Motor neuron (in vitro differentiated cells): ENCODE results near the gene RCL1. TPM values are rescaled to one million over a fixed set of nuclear protein-coding genes. Genes with fewer than 3 reads are reported as not detected.
"Not testable (repeated sequence)": the region's sequence is repeated elsewhere in the genome, so short reads cannot be mapped to it uniquely, and the experiment has no call there.

ENCODE experiments used
- ATAC-seq, 8 experiments: fragments of 200-7000 bp; cut with Tn5 transposase; replicated peaks in 6 of 8; 2 replicates each; pipeline ENCODE4 v1.8.0; 2021; ENCODE audit warnings: mild to moderate bottlenecking in 8 of 8, moderate library complexity in 8 of 8
- H3K27ac ChIP-seq, 2 donors: fragments of 250-450 bp; sonication (Bioruptor Pico); 2 replicates each; pipeline ENCODE4 v1.9.0; 2021; ENCODE audit warnings: antibody characterized with exemption in 2 of 2, mild to moderate bottlenecking in 2 of 2, moderate library complexity in 1 of 2
- H3K4me1 ChIP-seq, 2 donors: fragments of 250-450 bp; sonication (Bioruptor Pico); replicated peaks in 1 of 2; 2 replicates each; pipeline ENCODE4 v1.6.1; 2021; ENCODE audit warnings: antibody characterized with exemption in 2 of 2, mild to moderate bottlenecking in 2 of 2, moderate library complexity in 1 of 2
- H3K4me3 ChIP-seq, 5 donors: fragments of 250-450 bp; sonication (Bioruptor Pico); 2 replicates each; pipeline ENCODE4 v1.9.0; 2021; ENCODE audit warnings: antibody characterized with exemption in 5 of 5, mild to moderate bottlenecking in 5 of 5, moderate library complexity in 4 of 5
- WGBS, 10 experiments: fragments of 450-650 bp; shearing (Covaris generic); methylation state at CpG; one replicate each; pipeline ENCODE4 v1.0.0; 2022; 5-methylcytosine and 5-hydroxymethylcytosine counted together
- in situ Hi-C, 9 experiments: fragments of 400-800 bp; cut with MboI; loops; one replicate each; pipeline ENCODE4 v1.15.0; 2021; ENCODE audit warnings: low sequenced_read_pairs in 9 of 9, low pct_unique_long_range_greater_than_20kb in 2 of 9; ENCODE audit not compliant: unreplicated experiment in 9 of 9
- total RNA-seq, 8 experiments: library from RNA; unstranded; fragments of 300-600 nt; gene quantifications; 2 replicates each; pipeline versions ENCODE4 v1.2.3 to v1.2.4, GENCODE V29; 2022

The RCL1 gene
- 10 to 100 TPM; 10.3 to 27.7 (median 18.6) TPM for total RNA-seq

DNA sequence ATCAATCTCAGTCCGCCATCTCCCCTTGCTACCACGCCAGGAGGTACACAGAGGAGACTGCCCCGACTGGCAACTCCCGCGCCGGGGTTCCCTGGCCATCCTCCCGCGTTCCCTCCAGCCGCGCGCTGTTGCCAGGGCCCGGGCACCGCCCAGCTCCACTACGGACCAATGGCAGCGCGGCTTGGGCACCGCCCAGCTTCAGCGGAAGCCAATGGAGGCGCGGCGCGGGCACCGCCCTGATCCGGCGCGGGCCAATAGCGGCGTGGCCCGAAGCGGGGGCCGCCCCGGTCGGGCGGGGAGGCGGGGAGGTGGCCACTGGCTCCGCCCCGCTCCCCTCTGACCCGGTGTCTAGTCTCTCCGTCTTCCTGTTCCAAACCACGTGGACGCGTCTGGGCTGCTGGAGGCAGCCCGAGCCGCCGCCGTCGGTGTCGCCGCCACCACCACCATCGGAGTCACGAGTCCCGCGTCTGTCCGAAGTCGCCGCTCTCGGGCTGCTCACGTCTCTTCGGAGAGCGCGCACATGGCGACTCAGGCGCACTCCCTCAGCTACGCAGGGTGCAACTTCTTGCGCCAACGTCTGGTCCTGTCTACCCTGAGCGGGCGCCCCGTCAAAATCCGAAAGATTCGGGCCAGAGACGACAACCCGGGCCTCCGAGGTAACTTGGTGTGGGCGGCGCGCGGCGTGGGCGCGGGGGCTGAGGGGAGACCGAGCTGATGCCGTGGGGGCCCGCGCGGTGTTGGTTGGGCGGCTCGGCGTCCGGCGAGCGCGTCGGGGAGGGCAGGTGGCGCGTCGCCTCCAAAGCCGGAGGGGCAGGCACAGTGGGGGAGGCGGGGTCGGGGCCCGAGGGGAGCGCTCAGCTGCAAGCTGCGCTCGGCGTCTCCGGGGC lies at the start of gene RCL1:
RCL1 (plus strand) TSS at position 373 of the 887 bp plus-strand sequence; CDS start at position 521, 148 bp downstream.
- in situ Hi-C loops = no loop called here
- peak; percentile 90 to 97 (median 96) for ATAC-seq

DNA sequence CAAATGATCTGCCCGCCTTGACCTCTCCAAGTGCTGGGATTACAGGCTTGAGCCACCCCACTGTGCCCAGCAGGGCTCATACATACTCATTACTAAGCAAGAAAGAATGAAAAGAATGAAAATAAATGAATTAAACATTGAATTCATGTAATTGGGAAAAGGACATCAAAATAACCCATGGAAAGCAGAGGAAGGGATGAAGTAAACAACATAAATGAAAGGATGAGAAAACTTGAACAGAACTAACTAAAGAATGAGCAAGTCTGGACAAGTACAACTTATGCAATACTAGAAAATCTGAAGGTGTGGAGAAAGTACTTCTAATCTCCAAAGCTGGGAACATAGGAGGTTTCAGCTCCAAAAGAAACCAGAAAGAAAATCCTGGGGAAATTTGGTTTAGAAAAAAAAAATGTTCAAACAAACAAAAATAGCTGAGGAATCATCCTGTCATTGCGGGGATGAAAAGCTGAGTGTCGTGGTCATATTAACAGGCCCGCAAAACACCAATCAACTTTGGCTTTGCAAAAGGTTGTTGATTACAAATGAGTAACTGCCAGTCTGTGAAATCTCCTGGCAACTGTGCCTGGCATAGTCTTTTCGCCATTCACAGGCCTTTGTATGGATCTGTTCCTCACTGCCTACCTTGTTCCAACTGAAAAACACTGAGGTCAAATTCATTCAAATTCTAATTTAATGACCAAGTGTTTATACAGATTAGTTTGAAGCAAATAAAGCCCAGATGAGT lies 49.4 kb upstream of the RCL1 start:
- 61 to 87% (median 67%) methylated on average over 2 to 5 of the region's 5 CpGs for WGBS, 10 experiments
- Histone ChIP-seq H3K4me3 (no peak overlapping the region), H3K4me1 (peaks cover 9 to 21% of the 10 kb centered on the region in 2 donors), H3K27ac (no peak overlapping the region)
- ATAC-seq = peak in 2 of 8 experiments; percentile 1 to 2
- in situ Hi-C loops = no loop called here

More for the DNA sequence above, at the start of gene RCL1:
- Histone ChIP-seq H3K4me3 (peak within 1 kb of the TSS; percentile 55 to 71 (median 61)), H3K4me1 (peaks cover under 1 to 5% of the 10 kb centered on the region in 2 donors), H3K27ac (peak within 1 kb of the TSS; percentile 40 to 77)
- WGBS, 10 experiments = 0% methylated on average over 1 to 2 of the region's 106 CpGs; no CpG with 5 or more reads in 7 of the 10 experiments

DNA sequence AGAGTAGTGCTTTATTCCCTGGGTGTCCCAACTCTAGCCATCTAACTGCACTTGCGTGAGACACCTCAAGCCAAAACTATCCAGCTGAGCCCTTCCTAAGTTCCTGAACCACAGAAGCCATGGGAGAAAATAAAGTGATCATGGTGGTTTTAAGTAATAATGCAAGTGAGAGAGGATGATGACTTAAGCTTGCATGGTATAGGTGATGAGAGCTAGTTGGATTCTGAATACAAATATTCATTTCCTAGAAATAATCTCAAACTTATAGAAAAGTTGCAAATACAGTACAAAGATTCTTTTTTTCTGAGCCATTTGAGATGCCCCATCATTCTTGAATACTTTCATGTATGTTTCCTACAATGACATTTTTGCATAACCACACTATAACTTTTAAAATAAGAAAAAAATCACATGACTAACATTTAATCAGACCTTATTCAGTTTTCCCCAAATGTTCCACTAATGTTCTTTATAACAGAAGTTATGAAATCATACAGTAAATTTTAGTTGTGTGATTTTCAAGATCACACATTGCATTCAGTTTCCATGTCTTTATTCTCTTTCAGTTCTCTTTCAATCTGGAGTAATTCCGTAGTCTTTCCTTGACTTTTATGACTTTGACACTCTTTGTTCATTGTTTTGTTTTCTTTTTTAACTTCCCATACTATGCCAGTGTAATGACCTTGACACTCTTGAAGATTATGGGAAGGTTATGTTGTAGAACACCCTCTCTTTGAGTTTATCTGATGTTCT lies 46.3 kb upstream of the RCL1 start:
- WGBS, 10 experiments = 30 to 100% (median 93%) methylated on average over 1 to 2 of the region's 2 CpGs
- ATAC-seq = no peak
- Histone ChIP-seq H3K27ac (no peak overlapping the region), H3K4me3 (no peak overlapping the region), H3K4me1 (peaks cover 0 to 11% of the 10 kb centered on the region in 2 donors)
- in situ Hi-C loops = no loop called here

DNA sequence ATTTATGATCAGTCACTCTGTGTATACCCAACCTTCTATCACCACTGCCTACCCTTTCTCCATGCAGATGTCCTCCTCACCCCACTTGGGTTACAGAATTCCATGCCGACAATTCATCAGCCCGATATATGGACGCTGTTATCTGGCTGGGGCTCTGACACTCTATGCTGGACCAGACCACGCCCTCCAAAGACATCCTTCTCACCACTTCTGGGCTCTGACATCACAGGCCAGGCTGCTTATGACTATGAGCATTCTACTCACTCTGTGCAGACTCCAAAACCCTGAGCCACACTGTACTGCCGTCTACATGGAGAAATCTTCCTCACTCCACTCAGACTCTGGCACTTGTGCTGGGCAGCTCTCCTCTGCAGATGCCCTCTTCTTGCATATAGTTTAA lies 44.1 kb upstream of the RCL1 start:
- Histone ChIP-seq H3K4me3 (no peak overlapping the region), H3K27ac (no peak overlapping the region), H3K4me1 (no peaks in the 10 kb centered on the region)
- peak in 2 of 8 experiments; percentile 44 to 61 for ATAC-seq
- 50 to 98% (median 86%) methylated on average over 2 to 5 of the region's 5 CpGs; no CpG with 5 or more reads in 3 of the 10 experiments for WGBS, 10 experiments
- in situ Hi-C loops = no loop called here

DNA sequence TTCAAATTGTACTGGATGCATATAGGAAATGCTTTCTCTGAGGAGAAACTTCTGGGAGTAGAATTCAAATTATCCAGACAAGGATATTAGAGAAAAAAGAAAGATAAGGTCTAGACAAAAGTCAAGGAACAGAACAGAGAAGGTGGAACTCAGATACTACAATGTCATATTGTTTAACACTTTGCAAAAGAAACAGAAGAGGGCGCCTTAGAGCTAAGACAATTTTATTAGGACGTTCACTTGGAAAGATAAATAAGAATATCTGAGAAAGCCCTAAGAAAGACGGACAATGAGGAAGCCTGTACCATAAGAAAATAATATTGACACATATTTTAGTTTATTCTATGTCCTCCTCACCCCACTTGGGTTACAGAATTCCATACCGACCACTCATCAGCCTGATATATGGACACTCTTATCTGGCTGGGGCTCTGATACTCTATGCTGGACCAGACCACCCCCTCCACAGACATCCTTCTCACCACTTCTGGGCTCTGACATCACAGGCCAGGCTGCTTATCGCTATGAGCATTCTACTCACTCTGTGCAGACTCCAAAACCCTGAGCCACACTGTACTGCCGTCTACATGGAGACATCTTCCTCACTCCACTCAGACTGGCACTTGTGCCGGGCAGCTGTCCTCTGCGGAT lies 42.6 kb upstream of the RCL1 start:
- Histone ChIP-seq H3K27ac (no peak overlapping the region), H3K4me3 (no peak overlapping the region), H3K4me1 (no peaks in the 10 kb centered on the region)
- ATAC-seq = peak in 4 of 8 experiments; percentile 24 to 75 (median 72)
- in situ Hi-C loops = loop anchor here in 6 of 9 experiments (25.0 kb wide), 4 partner anchors 237 to 837 kb away; partner anchors contain the start of genes JAK2 (in 2 of the 6), INSL6 (in 1 of the 6) and PLGRKT (in 1 of the 6)
- 0 to 80% (median 24%) methylated on average over 1 to 8 of the region's 8 CpGs for WGBS, 10 experiments

DNA sequence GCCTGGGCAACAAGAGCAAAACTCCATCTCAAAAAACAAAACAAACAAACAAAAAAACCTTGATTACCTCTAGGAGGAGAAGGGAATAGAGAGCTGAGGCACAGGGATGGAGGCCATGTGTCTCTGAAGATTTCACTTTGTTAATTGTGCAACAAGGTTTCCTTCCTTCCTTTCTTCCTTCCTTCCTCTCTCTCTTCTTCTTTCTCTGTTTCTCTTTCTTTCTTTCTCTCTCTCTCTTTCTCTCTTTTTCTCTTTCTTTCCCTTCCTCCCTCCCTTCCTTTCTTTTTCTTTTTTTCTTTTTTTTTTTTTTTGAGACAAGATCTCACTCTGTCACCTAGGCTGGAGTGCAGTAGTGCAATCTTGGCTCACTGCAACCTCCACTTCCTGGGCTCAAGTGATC lies 38.2 kb upstream of the RCL1 start:
- in situ Hi-C loops = loop anchor here in 6 of 9 experiments (25.0 kb wide), 4 partner anchors 233 to 833 kb away; partner anchors contain the start of genes JAK2 (in 2 of the 6), INSL6 (in 1 of the 6) and PLGRKT (in 1 of the 6)
- H3K27ac ChIP-seq, H3K4me3 ChIP-seq, ATAC-seq, H3K4me1 ChIP-seq: not testable (repeated sequence)

- ATAC-seq = no peak
- 50 to 100% (median 76%) methylated on average over 1 to 5 of the region's 5 CpGs; no CpG with 5 or more reads in 2 of the 10 experiments for WGBS, 10 experiments
- peaks cover 3 to 10% of the 10 kb centered on the region in 2 donors for H3K4me1 ChIP-seq
- H3K4me3 ChIP-seq = no peak overlapping the region
- H3K27ac ChIP-seq = no peak overlapping the region
- in situ Hi-C loops = loop anchor here in 6 of 9 experiments (25.0 kb wide), 4 partner anchors 232 to 832 kb away; partner anchors contain the start of genes JAK2 (in 2 of the 6), INSL6 (in 1 of the 6) and PLGRKT (in 1 of the 6)
Measured at GRCh38 chr9:4755026-4755609, 37.6 kb upstream of the RCL1 start.

GRCh38 chr9:4756420-4756819 lies 36.3 kb upstream of the RCL1 start:
- peaks cover 3 to 10% of the 10 kb centered on the region in 2 donors for H3K4me1 ChIP-seq
- ATAC-seq = no peak
- no peak overlapping the region for H3K4me3 ChIP-seq
- WGBS, 10 experiments = 22 to 86% (median 74%) methylated on average over 2 to 4 of the region's 4 CpGs
- H3K27ac ChIP-seq = no peak overlapping the region
- in situ Hi-C loops = loop anchor here in 6 of 9 experiments (25.0 kb wide), 4 partner anchors 231 to 831 kb away; partner anchors contain the start of genes JAK2 (in 2 of the 6), INSL6 (in 1 of the 6) and PLGRKT (in 1 of the 6)

GRCh38 chr9:4760122-4760521 lies 32.6 kb upstream of the RCL1 start:
- Histone ChIP-seq H3K27ac (no peak overlapping the region), H3K4me1 (peaks cover 10 to 17% of the 10 kb centered on the region in 2 donors), H3K4me3 (no peak overlapping the region)
- in situ Hi-C loops = loop anchor here in 6 of 9 experiments (10.0 to 25.0 kb wide), 5 partner anchors 215 to 827 kb away; partner anchors contain the start of genes JAK2 (in 2 of the 6), INSL6 (in 1 of the 6) and PLGRKT (in 1 of the 6)
- WGBS, 10 experiments = 0 to 100% (median 92%) methylated on average over 1 to 3 of the region's 3 CpGs; no CpG with 5 or more reads in 2 of the 10 experiments
- peak in 1 of 8 experiments; percentile 37 for ATAC-seq

DNA sequence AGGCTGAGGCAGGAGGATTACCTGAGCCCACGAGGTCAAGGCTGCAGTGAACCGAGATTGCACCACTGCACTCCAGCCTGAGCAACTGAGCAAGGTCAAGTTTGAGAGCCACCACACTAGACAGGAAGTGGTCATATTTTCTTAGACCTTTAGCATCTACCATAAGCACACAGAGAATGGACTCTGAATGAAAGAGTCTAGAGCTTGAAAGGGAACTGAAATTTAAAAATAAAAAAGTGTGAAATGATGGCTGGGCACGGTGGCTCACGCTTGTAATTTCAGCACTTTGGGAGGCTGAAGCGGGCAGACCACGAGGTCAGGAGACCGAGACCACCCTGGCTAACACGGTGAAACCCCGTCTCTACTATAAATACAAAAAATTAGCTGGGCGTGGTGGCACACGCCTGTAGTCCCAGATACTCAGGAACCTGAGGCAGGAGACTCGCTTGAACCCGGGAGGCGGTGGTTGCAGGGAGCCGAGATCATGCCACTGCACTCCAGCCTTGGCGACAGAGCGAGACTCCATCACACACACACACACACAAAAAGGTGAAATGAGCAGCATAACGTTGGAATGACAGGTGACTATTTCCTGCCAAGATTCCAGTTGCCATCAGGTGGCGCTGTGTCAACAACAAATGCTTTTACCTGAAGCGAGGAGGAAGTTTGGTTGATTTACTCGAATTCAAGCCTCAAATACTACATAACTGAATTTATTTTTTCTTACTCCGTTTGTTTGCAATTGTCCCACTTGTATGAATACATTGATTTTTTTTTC lies 30.4 kb upstream of the RCL1 start:
- ATAC-seq = peak; percentile 40 to 74 (median 50)

More for the DNA sequence above, 30.4 kb upstream of the RCL1 start:
- WGBS, 10 experiments = 0 to 90% (median 16%) methylated on average over 1 to 15 of the region's 22 CpGs
- Histone ChIP-seq H3K4me3 (no peak overlapping the region), H3K4me1 (peaks cover 10 to 15% of the 10 kb centered on the region in 2 donors), H3K27ac (no peak overlapping the region)
- in situ Hi-C loops = loop anchor here in 6 of 9 experiments (10.0 to 25.0 kb wide), 5 partner anchors 213 to 825 kb away; partner anchors contain the start of genes JAK2 (in 2 of the 6), INSL6 (in 1 of the 6) and PLGRKT (in 1 of the 6)
